Stimulated activated naive CD8-positive, alpha-beta T cell treated with anti-CD3 and anti-CD28 coated beads, Interleukin-15, amount 100 ng/mL, for 72 hours (primary cell): ENCODE measurements around the gene BAZ1A.
A peak's percentile ranks its signal among the peaks of the same experiment; 100 is the strongest.

Experiments used
- ATAC-seq: fragments of 150-1000 bp; cut with Tn5 transposase; 2 replicates; pipeline ENCODE4 v1.10.0; 2021; ENCODE audit warnings: mild to moderate bottlenecking, moderate library complexity
- DNase-seq, 2 donors: peaks; one replicate each; pipeline ENCODE4 v3.0.0; 2021 to 2022
- H3K27ac Mint-ChIP-seq, 2 donors: one replicate each; pipeline ENCODE4 v1.8.0; 2022; ENCODE audit warnings: mild to moderate bottlenecking in 2 of 2, mixed read lengths in 2 of 2, moderate library complexity in 2 of 2
- H3K27me3 Mint-ChIP-seq: one replicate; pipeline ENCODE4 v1.8.0; 2022; ENCODE audit warnings: mixed read lengths
- H3K4me1 Mint-ChIP-seq: one replicate; pipeline ENCODE4 v1.8.0; 2022; ENCODE audit warnings: mild to moderate bottlenecking, mixed read lengths
- H3K4me3 Mint-ChIP-seq, 2 donors: one replicate each; pipeline ENCODE4 v1.8.0; 2022; ENCODE audit warnings: mild to moderate bottlenecking in 2 of 2, mixed read lengths in 2 of 2, moderate library complexity in 1 of 2
- H3K9me3 Mint-ChIP-seq, 2 donors: one replicate each; pipeline ENCODE4 v1.8.0; 2022; ENCODE audit warnings: mixed read lengths in 2 of 2

Gene BAZ1A

DNA sequence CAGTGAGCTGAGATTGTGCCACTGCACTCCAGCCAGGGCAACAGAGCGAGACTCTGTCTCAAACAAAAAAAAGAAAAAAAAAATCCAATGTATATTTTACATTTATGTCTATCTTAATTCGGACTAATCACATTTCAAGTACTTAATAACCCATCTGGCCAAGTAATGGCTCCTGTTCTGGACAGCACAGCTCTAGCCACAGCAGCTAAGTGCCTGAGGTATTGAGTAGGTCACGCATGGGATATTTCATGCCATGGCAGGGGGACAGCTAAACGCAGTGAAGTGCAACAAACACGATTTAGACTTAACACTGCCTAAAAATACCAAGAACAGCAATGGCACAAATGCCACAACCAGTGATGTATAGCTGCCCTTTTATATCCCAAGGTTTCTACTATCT, 8.0 kb downstream of the BAZ1A start:
- Mint-ChIP-seq H3K4me3 (no peak overlapping the region), H3K9me3 (no peaks in the 10 kb centered on the region), H3K4me1 (peaks cover 48% of the 10 kb centered on the region), H3K27me3 (no peaks in the 10 kb centered on the region), H3K27ac (no peak overlapping the region)
- DNase-seq (no peak), ATAC-seq (no peak)

DNA sequence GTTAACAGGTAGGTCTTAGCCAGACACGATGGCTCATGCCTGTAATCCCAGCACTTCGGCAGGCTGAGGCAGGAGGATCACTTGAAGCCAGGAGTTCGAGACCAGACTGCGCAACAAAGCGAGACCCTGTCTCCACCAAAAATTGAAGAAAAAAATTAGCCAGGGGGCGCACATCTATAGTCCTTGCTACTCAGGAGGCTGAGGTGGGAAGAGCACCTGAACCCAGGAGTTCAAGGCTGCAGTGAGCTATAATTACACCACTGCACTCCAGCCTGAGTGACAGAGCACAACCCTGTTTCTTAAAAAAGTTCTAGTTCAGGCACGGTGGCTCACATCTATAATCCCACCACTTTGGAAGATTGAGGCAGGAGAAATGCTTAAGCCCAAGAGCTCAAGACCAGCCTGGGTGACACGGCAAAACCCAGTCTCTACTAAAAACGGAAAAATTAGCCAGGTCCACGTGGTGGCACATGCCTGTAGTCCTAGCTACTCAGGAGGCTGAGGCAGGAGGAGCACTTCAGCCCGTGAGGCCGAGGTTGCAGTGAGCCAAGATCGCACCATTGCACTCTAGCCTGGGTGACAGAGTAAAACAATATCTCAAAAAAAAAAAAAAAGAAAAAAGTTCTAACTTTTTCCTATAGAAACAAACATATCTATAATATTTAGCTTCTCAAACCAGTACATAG, 9.1 kb downstream of the BAZ1A start:
- no peak for ATAC-seq
- H3K4me3 Mint-ChIP-seq, result no peak overlapping the region
- H3K27ac Mint-ChIP-seq, result no peak overlapping the region
- H3K27me3 Mint-ChIP-seq, result no peaks in the 10 kb centered on the region
- H3K4me1 Mint-ChIP-seq, result peaks cover 36% of the 10 kb centered on the region
- no peaks in the 10 kb centered on the region for H3K9me3 Mint-ChIP-seq
- no peak for DNase-seq

DNA sequence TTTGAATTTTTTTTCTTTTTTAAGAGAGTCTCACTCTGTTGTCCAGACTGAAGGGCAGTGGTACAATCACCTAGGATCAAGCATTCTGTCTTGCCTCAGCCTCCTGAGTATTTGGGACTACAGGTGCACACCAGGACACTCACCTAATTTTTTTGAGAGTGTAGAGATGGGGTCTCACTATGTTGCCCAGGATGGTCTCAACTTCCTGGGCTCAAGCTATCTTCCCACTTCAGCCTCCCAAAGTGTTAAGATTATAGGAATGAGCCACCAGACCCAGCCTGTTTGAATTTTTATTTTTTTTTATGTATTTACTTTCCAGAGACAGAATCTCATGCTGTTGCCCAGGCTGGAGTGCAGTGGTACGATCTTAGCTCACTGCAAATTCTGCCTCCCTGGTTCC, 11.3 kb downstream of the BAZ1A start:
- Mint-ChIP-seq H3K27me3 (no peaks in the 10 kb centered on the region), H3K4me3 (no peak overlapping the region), H3K9me3 (no peaks in the 10 kb centered on the region), H3K27ac (peak overlapping the region in 1 of 2 donors; percentile 67), H3K4me1 (peaks cover 29% of the 10 kb centered on the region)
- ATAC-seq (no peak), DNase-seq (no peak)

DNA sequence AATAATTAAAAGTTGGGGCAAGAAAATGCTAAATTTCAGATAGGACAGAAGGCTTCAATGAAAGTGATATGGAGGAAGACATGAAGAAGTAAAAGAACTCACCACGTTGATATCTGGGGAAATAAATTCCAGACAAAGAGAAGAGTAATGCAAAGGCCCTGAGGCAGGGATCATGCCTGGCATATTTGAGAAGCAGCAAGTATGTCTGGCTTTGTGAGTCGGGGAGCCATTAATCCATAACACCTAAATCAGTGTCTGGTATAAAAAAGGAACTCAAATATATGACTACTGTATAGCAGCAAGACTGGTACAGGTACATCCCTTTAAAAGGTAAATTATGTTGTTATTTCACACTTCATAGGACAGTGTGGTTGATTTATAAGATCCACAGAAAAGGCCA, 16.4 kb downstream of the BAZ1A start:
- no peak overlapping the region for H3K4me3 Mint-ChIP-seq
- H3K4me1 Mint-ChIP-seq, result peaks cover 25% of the 10 kb centered on the region
- H3K27me3 Mint-ChIP-seq, result no peaks in the 10 kb centered on the region
- no peak for DNase-seq
- no peak overlapping the region for H3K27ac Mint-ChIP-seq
- H3K9me3 Mint-ChIP-seq, result peaks cover 0 to 7% of the 10 kb centered on the region in 2 donors
- no peak for ATAC-seq

DNA sequence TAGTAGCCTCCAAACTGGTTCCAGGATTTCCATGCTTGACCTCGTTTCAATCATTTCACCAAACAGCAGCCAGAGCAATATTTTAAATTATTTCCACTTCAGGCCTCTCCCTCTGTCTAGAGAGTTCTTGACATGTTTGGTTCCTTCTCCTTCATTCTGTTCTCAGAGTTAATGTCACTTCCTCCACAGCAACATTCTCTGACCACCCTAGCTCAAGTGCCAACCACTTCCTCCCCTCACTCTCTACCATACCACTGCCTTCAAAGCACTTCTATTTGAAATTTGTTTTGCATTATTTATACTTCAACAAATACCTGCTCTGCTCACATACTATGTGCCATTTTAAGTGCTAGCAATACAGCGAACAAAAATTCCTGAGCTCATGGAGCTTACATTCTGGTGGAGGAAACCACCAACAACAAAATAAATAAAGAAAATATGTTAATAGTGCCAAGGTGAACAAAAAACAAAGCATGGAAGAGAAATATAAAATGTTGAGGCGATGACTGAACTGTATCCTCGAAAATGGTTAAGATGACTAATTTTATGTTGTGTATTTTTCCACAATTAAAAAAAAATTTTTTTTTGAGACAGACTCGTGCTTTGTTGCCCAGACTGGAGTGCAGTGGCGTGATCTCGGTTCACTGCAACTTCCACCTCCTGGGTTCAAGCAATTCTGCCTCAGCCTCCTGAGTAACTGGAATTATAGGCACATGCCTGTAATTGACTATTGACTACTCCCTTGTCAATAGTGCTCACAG, 17.3 kb downstream of the BAZ1A start:
- peak; percentile 5 to 21 for DNase-seq
- ATAC-seq, result peak; percentile 94
- peak overlapping the region; percentile 14 to 22 for H3K4me3 Mint-ChIP-seq

DNA sequence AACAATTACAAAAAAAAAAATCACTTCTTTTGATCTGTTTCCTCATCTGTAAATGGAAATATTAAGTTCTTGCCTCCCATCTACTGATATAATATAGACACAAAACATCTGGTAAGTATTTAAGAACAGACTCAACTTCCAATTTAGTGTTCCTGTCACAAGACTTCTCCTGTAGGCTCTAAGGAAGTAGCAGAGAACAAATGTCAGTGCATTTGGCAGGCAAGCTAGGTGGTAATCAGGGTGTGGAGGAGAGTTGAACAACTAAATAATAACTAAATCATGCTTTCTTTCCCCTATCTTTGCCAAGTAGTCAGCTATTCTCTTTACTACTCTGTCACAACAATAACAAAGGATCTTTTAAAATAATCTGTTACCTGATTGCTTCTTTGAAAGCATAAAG, 22.1 kb downstream of the BAZ1A start:
- Mint-ChIP-seq H3K27me3 (no peaks in the 10 kb centered on the region), H3K4me1 (peaks cover 11% of the 10 kb centered on the region), H3K9me3 (peaks cover 0 to 7% of the 10 kb centered on the region in 2 donors), H3K27ac (peak overlapping the region in 1 of 2 donors; percentile 54), H3K4me3 (no peak overlapping the region)
- DNase-seq (no peak), ATAC-seq (no peak)

More for the DNA sequence above, 17.3 kb downstream of the BAZ1A start:
- peak overlapping the region; percentile 59 to 74 for H3K27ac Mint-ChIP-seq
- H3K4me1 Mint-ChIP-seq, result peaks cover 25% of the 10 kb centered on the region
- H3K9me3 Mint-ChIP-seq, result peaks cover 0 to 7% of the 10 kb centered on the region in 2 donors
- H3K27me3 Mint-ChIP-seq, result no peaks in the 10 kb centered on the region

DNA sequence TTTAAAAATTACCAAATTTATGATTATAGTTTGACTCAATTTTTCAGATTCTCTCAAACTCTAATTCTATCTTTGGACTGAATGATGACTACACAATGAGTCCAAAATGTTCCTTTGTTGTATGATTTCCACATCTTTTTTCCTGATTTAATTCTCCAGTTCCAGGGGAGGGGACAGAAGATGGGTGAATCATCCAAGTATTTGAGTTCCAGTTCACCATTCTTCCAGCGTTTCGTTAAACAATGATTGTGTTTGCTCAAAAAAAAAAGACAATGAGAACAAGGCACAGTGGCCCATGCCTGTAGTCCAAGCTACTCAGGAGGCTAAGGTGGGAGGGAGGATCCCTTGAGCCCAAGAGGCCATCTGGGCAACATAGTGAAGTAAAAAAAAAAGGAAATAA, 23.8 kb downstream of the BAZ1A start:
- no peak overlapping the region for H3K27ac Mint-ChIP-seq
- ATAC-seq (no peak), DNase-seq (no peak)
- H3K27me3 Mint-ChIP-seq, result no peaks in the 10 kb centered on the region
- H3K4me1 Mint-ChIP-seq, result no peaks in the 10 kb centered on the region
- H3K9me3 Mint-ChIP-seq, result no peaks in the 10 kb centered on the region
- no peak overlapping the region for H3K4me3 Mint-ChIP-seq

DNA sequence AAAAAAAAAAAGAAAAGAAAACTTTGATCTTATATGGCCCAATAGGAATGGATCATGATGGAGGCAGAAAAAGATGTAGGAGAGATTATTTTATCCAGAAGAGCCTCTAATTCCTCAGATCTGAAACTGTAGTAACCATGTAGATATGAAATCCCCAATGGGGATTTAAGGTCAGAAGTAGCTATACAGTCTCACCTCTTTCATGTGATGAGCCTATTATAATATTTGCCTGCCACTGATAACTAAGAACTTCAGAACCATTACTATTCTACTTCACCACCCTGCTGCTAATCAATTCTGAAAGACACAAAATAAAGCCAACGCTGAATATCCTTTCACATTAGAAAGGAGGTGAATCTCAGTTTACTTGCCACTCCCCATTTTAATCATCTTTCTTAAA, 29.3 kb downstream of the BAZ1A start:
- DNase-seq, result no peak
- no peak overlapping the region for H3K27ac Mint-ChIP-seq
- no peaks in the 10 kb centered on the region for H3K9me3 Mint-ChIP-seq
- no peak for ATAC-seq
- no peak overlapping the region for H3K4me3 Mint-ChIP-seq
- H3K4me1 Mint-ChIP-seq, result peaks cover 19% of the 10 kb centered on the region
- no peaks in the 10 kb centered on the region for H3K27me3 Mint-ChIP-seq

DNA sequence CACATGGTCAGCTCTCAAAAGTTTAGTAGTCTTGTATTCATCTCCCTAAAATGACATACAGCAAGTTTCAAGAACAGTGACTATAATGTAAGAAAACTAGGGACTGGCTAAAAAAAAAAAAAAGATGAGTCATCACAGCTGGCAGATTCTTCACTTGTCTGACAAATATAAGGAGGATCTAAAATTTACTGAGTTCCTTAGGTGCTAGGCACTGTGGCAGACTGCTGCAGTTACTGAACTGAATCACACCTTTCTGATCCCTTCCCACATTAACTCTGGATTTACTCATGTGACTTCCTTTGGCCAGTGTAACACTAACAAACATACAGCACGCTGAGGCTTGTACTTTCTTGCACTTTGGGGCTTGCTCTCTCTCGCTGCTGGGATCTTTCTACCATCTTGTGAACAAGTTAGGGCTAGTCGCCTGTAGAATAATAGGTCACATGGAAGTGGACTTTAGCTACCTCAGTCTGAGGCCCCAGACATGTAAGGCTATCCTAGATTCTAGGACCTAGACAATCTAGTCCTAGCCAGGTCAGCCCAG, 32.1 kb downstream of the BAZ1A start:
- H3K4me1 Mint-ChIP-seq, result peaks cover 19% of the 10 kb centered on the region
- H3K27ac Mint-ChIP-seq, result peak overlapping the region; percentile 15 to 76
- DNase-seq (peak in 1 of 2 donors; percentile 26), ATAC-seq (peak; percentile 99)
- no peaks in the 10 kb centered on the region for H3K9me3 Mint-ChIP-seq
- no peak overlapping the region for H3K4me3 Mint-ChIP-seq
- H3K27me3 Mint-ChIP-seq, result no peaks in the 10 kb centered on the region

DNA sequence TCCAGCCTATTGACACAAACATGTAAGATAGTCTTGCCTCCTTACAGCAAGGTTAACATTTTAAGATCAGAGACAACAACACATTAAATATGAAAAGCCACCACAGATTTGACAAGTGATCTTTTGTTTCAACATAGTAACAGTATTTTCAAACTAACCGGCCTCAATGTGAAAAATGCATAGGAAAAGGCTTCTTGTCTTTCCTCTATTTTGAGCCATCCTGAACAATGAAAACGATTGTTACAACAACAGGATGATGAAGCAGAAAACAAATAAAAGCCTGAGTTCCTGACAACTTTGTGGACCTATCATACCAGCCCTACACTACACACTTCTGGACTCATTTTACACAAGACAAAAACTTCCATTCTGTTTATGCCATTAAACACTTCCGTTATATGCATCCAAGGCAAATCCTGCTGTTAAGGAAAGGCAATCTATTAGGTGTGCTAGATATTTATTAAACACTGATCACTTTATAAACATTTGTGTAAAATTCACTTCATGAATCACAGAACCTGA, 37.3 kb downstream of the BAZ1A start:
- Mint-ChIP-seq H3K27me3 (no peaks in the 10 kb centered on the region), H3K4me1 (peaks cover 35% of the 10 kb centered on the region), H3K9me3 (no peaks in the 10 kb centered on the region), H3K27ac (no peak overlapping the region), H3K4me3 (no peak overlapping the region)
- DNase-seq (no peak), ATAC-seq (no peak)

DNA sequence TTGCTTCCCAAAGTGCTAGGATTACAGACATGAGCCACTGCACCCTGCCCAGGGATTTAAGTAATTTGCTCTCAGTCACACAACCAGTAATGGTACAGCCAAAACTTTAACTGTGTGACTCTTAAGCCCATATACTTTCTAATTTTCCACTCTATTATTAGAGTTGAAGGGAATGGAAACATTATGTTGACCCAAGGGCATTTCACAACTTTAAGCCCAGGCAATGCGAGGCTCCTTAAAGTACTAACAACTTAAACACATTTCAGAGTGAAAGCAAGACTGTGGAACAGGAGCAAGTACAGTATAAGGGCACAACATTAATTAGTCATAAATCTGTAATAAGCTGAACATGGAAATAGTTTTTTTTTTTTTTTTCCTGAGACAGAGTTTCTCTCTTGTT, 39.8 kb downstream of the BAZ1A start:
- ATAC-seq, result no peak
- no peak overlapping the region for H3K4me3 Mint-ChIP-seq
- no peak overlapping the region for H3K27ac Mint-ChIP-seq
- H3K4me1 Mint-ChIP-seq, result peaks cover 41% of the 10 kb centered on the region
- H3K9me3 Mint-ChIP-seq, result no peaks in the 10 kb centered on the region
- no peak for DNase-seq
- no peaks in the 10 kb centered on the region for H3K27me3 Mint-ChIP-seq

DNA sequence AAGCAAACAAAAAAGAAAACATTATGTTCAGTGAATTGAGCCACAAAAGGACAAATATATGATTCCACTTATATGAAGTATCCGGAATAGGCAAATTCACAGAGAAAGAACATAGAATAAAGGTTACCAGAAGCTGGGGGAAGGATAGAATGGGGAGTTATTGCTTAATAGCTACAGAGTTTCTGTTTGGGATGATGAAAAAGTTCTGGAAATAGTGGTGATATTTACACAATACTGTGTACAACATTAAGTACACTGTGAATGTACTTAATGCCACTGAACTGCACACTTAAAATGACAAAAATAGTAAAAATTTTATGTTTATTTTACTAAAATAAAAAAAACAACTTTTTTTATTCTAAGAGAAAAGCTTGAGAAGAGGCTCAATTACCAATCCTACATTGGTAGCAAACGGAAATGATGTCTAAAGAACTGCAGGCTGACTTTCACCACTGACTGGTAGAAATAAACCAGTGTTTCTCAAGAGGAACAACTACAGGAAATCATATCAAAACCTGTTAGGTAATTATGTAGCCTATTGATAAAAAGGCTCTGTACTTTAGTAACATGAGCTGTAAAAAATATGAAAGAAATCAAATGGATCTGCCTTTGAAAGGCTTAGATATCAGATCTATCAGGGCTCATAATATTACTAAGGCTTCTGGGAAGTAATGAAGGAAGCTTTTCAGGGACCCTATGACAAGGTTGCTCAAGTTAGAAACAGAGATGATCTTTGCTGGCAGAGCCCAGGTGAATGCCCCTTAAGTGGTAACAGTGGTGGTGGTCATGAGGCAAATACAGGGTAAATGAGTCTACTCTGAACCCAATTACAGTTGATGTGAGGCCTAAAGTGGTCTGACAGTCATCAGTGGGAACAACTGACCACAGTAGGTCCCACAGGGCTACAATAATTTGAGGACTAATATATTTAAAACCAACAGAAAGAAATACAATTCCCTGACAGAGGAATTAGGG, 41.3 kb downstream of the BAZ1A start:
- Mint-ChIP-seq H3K4me1 (peaks cover 48% of the 10 kb centered on the region), H3K27ac (peak overlapping the region; percentile 18 to 36), H3K27me3 (no peaks in the 10 kb centered on the region), H3K9me3 (no peaks in the 10 kb centered on the region), H3K4me3 (no peak overlapping the region)
- DNase-seq, result no peak
- ATAC-seq, result peak; percentile 61

DNA sequence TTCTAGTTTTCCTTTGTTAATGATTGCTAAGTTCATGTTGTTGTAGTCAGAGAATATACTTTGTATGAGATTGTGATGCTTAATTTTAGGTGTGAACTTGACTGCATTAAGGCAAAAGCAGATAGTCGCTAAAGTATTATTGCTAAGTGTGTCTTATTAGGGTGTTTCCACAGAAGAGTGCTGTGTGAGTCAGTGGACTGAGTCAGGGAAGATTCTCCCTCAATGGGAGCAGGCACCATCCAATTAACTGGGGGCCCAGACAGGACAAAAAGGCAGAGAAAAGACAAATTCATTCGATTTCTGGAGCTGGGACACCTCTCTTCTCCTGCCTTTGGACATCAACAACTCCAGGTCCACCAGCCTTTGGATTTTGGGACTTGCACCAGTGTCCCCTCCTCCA, 48.5 kb downstream of the BAZ1A start:
- Mint-ChIP-seq H3K9me3 (no peaks in the 10 kb centered on the region), H3K27ac (peak overlapping the region in 1 of 2 donors; percentile 43), H3K4me1 (peaks cover 33% of the 10 kb centered on the region), H3K4me3 (no peak overlapping the region), H3K27me3 (no peaks in the 10 kb centered on the region)
- DNase-seq, result no peak
- no peak for ATAC-seq

DNA sequence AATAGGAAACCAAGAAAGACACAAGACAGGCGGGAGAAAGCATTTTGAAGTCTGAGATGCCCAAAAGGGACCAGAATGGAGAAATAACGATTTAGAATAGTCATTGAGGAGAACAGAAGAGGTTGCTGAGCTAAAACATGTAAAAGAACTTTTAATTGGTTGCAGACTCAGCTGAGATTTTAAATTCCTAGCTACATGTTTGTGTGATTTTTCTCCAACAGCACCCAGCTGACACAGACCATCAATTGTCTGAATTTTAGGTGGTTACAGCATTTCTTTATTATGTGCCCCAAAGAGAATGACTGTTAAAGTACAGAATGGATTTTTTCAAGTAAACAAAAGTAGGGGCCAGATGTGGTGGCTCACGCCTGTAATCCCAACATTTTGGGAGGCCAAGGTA, 50.3 kb downstream of the BAZ1A start:
- ATAC-seq (no peak), DNase-seq (no peak)
- Mint-ChIP-seq H3K27me3 (no peaks in the 10 kb centered on the region), H3K4me1 (peaks cover 25% of the 10 kb centered on the region), H3K27ac (peak overlapping the region in 1 of 2 donors; percentile 83), H3K4me3 (no peak overlapping the region), H3K9me3 (no peaks in the 10 kb centered on the region)

DNA sequence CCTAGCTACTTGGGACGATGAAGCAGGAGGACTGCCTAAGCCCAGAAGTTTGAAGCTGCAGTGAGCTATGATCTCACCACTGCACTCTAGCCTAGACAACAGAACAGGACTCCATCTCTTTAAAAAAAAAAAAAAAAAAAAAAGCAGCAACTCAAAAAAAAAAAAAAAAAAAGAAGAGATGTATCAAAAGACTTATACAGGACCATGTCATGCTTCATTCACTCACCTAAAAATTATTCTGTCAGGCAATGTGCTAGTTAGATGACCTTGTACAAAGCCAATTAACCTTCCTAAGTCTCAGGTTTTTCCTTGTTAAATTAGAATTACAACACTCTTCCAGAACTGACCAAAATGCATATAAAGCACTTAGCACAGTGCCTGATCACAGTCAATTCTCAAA, 50.9 kb downstream of the BAZ1A start:
- Mint-ChIP-seq H3K27me3 (no peaks in the 10 kb centered on the region), H3K9me3 (no peaks in the 10 kb centered on the region), H3K4me1 (peaks cover 21% of the 10 kb centered on the region), H3K4me3 (no peak overlapping the region), H3K27ac (peak overlapping the region in 1 of 2 donors; percentile 83)
- ATAC-seq (no peak), DNase-seq (no peak)
